Endothelial cell of umbilical vein (primary cell): Measurements from ENCODE around the gene ZC3HAV1L. TPM values are rescaled to one million over a fixed set of nuclear protein-coding genes. Genes with fewer than 3 reads are reported as not detected.

Source experiments
- BruUV-seq: library from RNA; stranded (reverse); fragments of 400-500 nt; replicated peaks from 2 replicates; lab custom pipeline; 2021; lab: Mats Ljungman, UMichigan
- CTCF ChIA-PET: fragments of 300-600, 350-600 bp; sonication (Branson Sonifier 250); formaldehyde crosslinking; loops from one replicate; lab custom pipeline; 2021; ENCODE audit warnings: antibody characterized with exemption, inconsistent platforms; lab: Charles Lee
- POLR2A ChIA-PET: fragments of 300-600, 350-600 bp; sonication (Branson Sonifier 250); formaldehyde crosslinking; loops from one replicate; lab custom pipeline; 2021; ENCODE audit warnings: antibody characterized with exemption, inconsistent platforms; lab: Charles Lee
- DNase-seq: peaks from one replicate; pipeline ENCODE4 v3.0.0-alpha.2; 2011; ENCODE audit warnings: low read depth, low spot score
- FAIRE-seq: peaks from 2 replicates; lab custom pipeline; 2011; peaks lifted over from hg19 to GRCh38; lab: Jason Lieb, UNC
- H2AFZ ChIP-seq: 2 replicates; pipeline ENCODE4 v1.6.0; 2012; ENCODE audit warnings: low read depth, low read length, control low read depth, inconsistent platforms
- H3K27ac ChIP-seq: 2 replicates; pipeline ENCODE4 v1.5.1; 2011; ENCODE audit warnings: low read depth, mild to moderate bottlenecking, control low read depth, low read length, moderate library complexity; ENCODE audit not compliant: insufficient read depth
- H3K27me3 ChIP-seq, 2 experiments: 2 replicates each; pipeline versions ENCODE4 v1.6.0 to v1.6.1; 2011; ENCODE audit warnings: low read length in 2 of 2, mixed read lengths in 1 of 2; ENCODE audit not compliant: control insufficient read depth in 2 of 2, insufficient read depth in 2 of 2
- H3K36me3 ChIP-seq, 2 experiments: 2 replicates in 1 of 2; 3 replicates in 1 of 2; pipeline ENCODE4 v1.5.1; 2011; ENCODE audit warnings: low read length in 2 of 2, mild to moderate bottlenecking in 1 of 2, moderate library complexity in 1 of 2; ENCODE audit not compliant: control insufficient read depth in 2 of 2, insufficient read depth in 2 of 2; ENCODE audit errors: extremely low read depth in 1 of 2
- H3K4me1 ChIP-seq: 3 replicates; pipeline ENCODE4 v1.5.1; 2011; ENCODE audit warnings: mild to moderate bottlenecking, low read length; ENCODE audit not compliant: control insufficient read depth, insufficient read depth; ENCODE audit errors: extremely low read depth
- H3K4me2 ChIP-seq: 2 replicates; pipeline ENCODE4 v1.6.1; 2011; ENCODE audit warnings: low read length, control low read depth, mixed read lengths; ENCODE audit not compliant: insufficient read depth
- H3K4me3 ChIP-seq, 3 experiments: fragments of 200-600 bp in 1 of 3; sonication (generic), shearing (Covaris generic) in 1 of 3; replicated peaks in 1 of 3; 2 replicates each; pipeline ENCODE4 v1.5.1; 2011 to 2016; ENCODE audit warnings: control low read depth in 3 of 3, low read length in 3 of 3, mild to moderate bottlenecking in 2 of 3, inconsistent platforms in 1 of 3, low read depth in 1 of 3, moderate library complexity in 1 of 3; ENCODE audit not compliant: insufficient read depth in 1 of 3
- H3K79me2 ChIP-seq: 2 replicates; pipeline ENCODE4 v1.6.0; 2012; ENCODE audit warnings: low read length, inconsistent platforms; ENCODE audit not compliant: control insufficient read depth, insufficient read depth
- H3K9ac ChIP-seq: replicated peaks from 2 replicates; pipeline ENCODE3; 2011; ENCODE audit warnings: low read length, control low read depth; ENCODE audit not compliant: insufficient read depth; ENCODE audit errors: extremely low read depth
- H3K9me1 ChIP-seq: replicated peaks from 3 replicates; pipeline ENCODE4 v1.6.0; 2011; ENCODE audit warnings: mild to moderate bottlenecking, low read length; ENCODE audit not compliant: control insufficient read depth, insufficient read depth; ENCODE audit errors: extremely low read depth
- H3K9me3 ChIP-seq: replicated peaks from 2 replicates; pipeline ENCODE4 v1.5.1; 2012; ENCODE audit warnings: low read length, inconsistent platforms; ENCODE audit not compliant: control insufficient read depth, insufficient read depth
- H4K20me1 ChIP-seq: replicated peaks from 2 replicates; pipeline ENCODE3; 2011; ENCODE audit warnings: mild to moderate bottlenecking, low read length; ENCODE audit not compliant: control insufficient read depth, insufficient read depth; ENCODE audit errors: extremely low read depth
- EZH2 ChIP-seq: IDR thresholded peaks from 2 replicates; pipeline ENCODE4 v1.6.1; 2012; ENCODE audit warnings: borderline replicate concordance, low read depth, mild to moderate bottlenecking, moderate library complexity, low read length, inconsistent platforms; ENCODE audit not compliant: severe bottlenecking
- FOS ChIP-seq: IDR thresholded peaks from 2 replicates; pipeline ENCODE4 v1.6.1; 2011; ENCODE audit warnings: mild to moderate bottlenecking, low read length, moderate library complexity, borderline replicate concordance; ENCODE audit not compliant: insufficient read depth
- GATA2 ChIP-seq: IDR thresholded peaks from 2 replicates; pipeline ENCODE4 v1.7.0; 2011; ENCODE audit warnings: low read depth, mild to moderate bottlenecking, moderate library complexity, mixed read lengths, low read length; ENCODE audit not compliant: insufficient read length, insufficient read depth
- JUN ChIP-seq: IDR thresholded peaks from 2 replicates; pipeline ENCODE4 v1.6.1; 2011; ENCODE audit warnings: borderline replicate concordance, low read depth; ENCODE audit not compliant: insufficient read length, insufficient read depth
- MYC ChIP-seq: IDR thresholded peaks from one replicate; pipeline ENCODE4 v1.6.1; 2011; ENCODE audit warnings: mild to moderate bottlenecking, low read depth, low read length
- POLR2AphosphoS5 ChIP-seq: IDR thresholded peaks from 2 replicates; pipeline ENCODE4 v1.6.1; 2012; ENCODE audit warnings: low read depth, mild to moderate bottlenecking, control low read depth, low read length, moderate library complexity; ENCODE audit not compliant: insufficient read depth
- dilution Hi-C: fragments of 300-500 bp; cut with MboI; formaldehyde crosslinking; loops from one replicate; pipeline ENCODE4 v1.15.0; 2019; ENCODE audit warnings: low sequenced_read_pairs; ENCODE audit not compliant: extremely low pct_ligation_motif_present
- intact Hi-C: fragments of 100-400 bp; cut with micrococcal nuclease; formaldehyde crosslinking; loops from one replicate; pipeline ENCODE4 v1.10.0; 2022
- polyA plus RNA-seq, 4 experiments: library from polyadenylated mRNA; depleted of rRNA in 3 of 4; stranded (reverse) in 3 of 4; unstranded in 1 of 4; fragments of >200 nt; gene quantifications; 2 replicates each; pipeline versions ENCODE4 v1.2.1 to v1.2.3, GENCODE V29; 2011 to 2012; ENCODE audit warnings: missing spikeins in 1 of 4
- total RNA-seq: library from RNA; stranded (reverse); gene quantifications from 2 replicates; pipeline ENCODE4 v1.2.3, GENCODE V29; 2021
- TF ChIP-seq, protein P1 (sequence below), 2 donors: IDR thresholded peaks; 1 replicate in 1 of 2; 2 replicates in 1 of 2; pipeline ENCODE4 v1.5.1; 2011; ENCODE audit warnings: low read length in 2 of 2, mild to moderate bottlenecking in 2 of 2, moderate library complexity in 2 of 2, control low read depth in 1 of 2, inconsistent platforms in 1 of 2, low read depth in 1 of 2; ENCODE audit not compliant: insufficient read depth in 1 of 2; ENCODE audit errors: extremely low read depth in 1 of 2
- TF ChIP-seq, protein P2 (sequence below): IDR thresholded peaks from 2 replicates; pipeline ENCODE4 v1.6.1; 2011; ENCODE audit not compliant: insufficient read depth, insufficient read length

Gene ZC3HAV1L
- total and polyA plus RNA-seq, 2 donors (not counting 3 experiments of a cell fraction or from before 2014, with no cell fraction given) = 15.9 to 25.7 TPM

DNA sequence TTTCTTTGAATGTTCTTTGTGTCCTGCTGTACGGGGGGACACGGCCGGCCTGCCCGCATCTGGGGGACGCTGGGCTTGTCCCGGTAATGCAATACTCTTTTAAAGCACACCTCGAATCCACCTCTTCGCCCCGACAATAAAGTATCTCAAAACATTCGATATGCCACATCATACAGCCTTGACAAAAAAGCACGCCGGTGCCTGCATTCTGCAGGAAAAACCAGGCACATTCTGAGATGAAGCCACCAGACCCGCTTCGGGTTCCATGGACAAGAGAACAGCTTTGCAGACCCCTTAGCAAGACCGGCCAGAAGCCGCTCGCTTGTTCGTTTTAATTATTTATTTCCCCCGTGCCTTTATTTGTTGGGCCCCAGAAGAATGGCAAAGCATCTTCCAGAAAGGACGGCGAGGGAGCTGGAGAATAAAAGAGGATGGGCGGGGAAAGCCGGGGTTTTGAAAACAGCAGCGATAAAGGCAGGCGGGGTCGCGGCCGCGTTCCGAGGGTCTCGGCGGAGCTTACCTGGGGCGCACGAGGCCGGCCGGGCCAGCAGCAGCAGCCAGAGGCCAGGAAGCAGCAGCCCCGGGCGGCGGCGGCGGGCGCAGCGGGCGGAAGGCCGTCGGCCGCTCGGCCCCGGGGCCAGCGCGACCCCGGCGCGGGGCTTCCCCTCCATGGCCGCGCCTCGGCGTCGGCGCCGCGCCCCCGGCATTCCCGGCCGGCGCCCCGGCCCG, 55.1 kb downstream of the ZC3HAV1L start:
- no peak for FAIRE-seq
- Histone ChIP-seq H3K79me2 (peaks cover 24% of the 10 kb centered on the region), H3K4me2 (peak overlapping the region; percentile 69), H3K9ac (peak overlapping the region; percentile 65), H3K9me3 (no peaks in the 10 kb centered on the region), H3K4me1 (peaks cover 24% of the 10 kb centered on the region), H3K27ac (no peak overlapping the region), H4K20me1 (no peaks in the 10 kb centered on the region), H3K9me1 (no peaks in the 10 kb centered on the region), H2AFZ (peak overlapping the region; percentile 85), H3K27me3 (no peaks in the 10 kb centered on the region), H3K36me3 (no peaks in the 10 kb centered on the region), H3K4me3 (peak overlapping the region; percentile 59 to 93 (median 72))
- TSS peak; percentile 54 for BruUV-seq
- ChIA-PET CTCF (interaction anchor here (0.9 to 5.5 kb wide), 6 partner anchors 11 to 94 kb away, joined by 3 to 117 read pairs (median 6); no protein-coding TSS in a partner anchor), POLR2A (interaction anchor here (0.6 kb wide), 1 partner anchor 130 kb away, joined by 3 read pairs; no protein-coding TSS in a partner anchor)
- TF ChIP-seq MYC (no peak), POLR2AphosphoS5 (no peak), FOS (no peak), EZH2 (no peak), GATA2 (no peak), JUN (no peak)
- TF ChIP-seq, protein P1, sequence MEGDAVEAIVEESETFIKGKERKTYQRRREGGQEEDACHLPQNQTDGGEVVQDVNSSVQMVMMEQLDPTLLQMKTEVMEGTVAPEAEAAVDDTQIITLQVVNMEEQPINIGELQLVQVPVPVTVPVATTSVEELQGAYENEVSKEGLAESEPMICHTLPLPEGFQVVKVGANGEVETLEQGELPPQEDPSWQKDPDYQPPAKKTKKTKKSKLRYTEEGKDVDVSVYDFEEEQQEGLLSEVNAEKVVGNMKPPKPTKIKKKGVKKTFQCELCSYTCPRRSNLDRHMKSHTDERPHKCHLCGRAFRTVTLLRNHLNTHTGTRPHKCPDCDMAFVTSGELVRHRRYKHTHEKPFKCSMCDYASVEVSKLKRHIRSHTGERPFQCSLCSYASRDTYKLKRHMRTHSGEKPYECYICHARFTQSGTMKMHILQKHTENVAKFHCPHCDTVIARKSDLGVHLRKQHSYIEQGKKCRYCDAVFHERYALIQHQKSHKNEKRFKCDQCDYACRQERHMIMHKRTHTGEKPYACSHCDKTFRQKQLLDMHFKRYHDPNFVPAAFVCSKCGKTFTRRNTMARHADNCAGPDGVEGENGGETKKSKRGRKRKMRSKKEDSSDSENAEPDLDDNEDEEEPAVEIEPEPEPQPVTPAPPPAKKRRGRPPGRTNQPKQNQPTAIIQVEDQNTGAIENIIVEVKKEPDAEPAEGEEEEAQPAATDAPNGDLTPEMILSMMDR (IDR thresholded peaks at IDR 0.05; ENCODE audit: extremely low read depth in 1 of 2, insufficient read depth in 1 of 2, low read depth in 1 of 2, low read length in 2 of 2) = no peak
- TF ChIP-seq, protein P2, sequence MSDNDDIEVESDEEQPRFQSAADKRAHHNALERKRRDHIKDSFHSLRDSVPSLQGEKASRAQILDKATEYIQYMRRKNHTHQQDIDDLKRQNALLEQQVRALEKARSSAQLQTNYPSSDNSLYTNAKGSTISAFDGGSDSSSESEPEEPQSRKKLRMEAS = no peak
- DNase-seq = peak; percentile 29
- intact Hi-C loops (loop anchor here (1.0 kb wide), 3 partner anchors 45 to 252 kb away; no protein-coding TSS in a partner anchor), dilution Hi-C loops (no loop called here)
